Measurements from ENCODE around the gene KMT5B.

GRCh38 chr11:68191661-68192579, 21.2 kb downstream of the KMT5B start:
- no peak for TF ChIP-seq EP300 (IDR thresholded peaks at IDR 0.05)
- TF ChIP-seq POLR2A (IDR thresholded peaks at IDR 0.05) = no peak
- TF ChIP-seq CTCF (IDR thresholded peaks at IDR 0.05) = no peak
